H1 (cell line): ENCODE results near the gene KATNA1. TPM values are rescaled to one million over a fixed set of nuclear protein-coding genes. Genes with fewer than 3 reads are reported as not detected.

ENCODE experiments used
- ATF2 ChIP-seq: IDR thresholded peaks from 2 replicates; pipeline ENCODE4 v1.6.1; 2012; ENCODE audit warnings: low read length, inconsistent platforms
- ATF3 ChIP-seq: IDR thresholded peaks from 2 replicates; pipeline ENCODE4 v1.6.1; 2011; ENCODE audit warnings: low read depth, mild to moderate bottlenecking, low read length; ENCODE audit not compliant: insufficient read depth
- CBX5 ChIP-seq: fragments of 300-800, 300-1000 bp; sonication (generic); IDR thresholded peaks from 2 replicates; pipeline ENCODE4 v1.7.1; 2016; ENCODE audit warnings: antibody characterized with exemption, low read length, low read depth
- CBX8 ChIP-seq: fragments of 300-800, 300-1000 bp; sonication (generic); IDR thresholded peaks from 2 replicates; pipeline ENCODE4 v1.7.1; 2016; ENCODE audit warnings: low read depth, low read length, borderline replicate concordance
- CHD7 ChIP-seq: fragments of 300-600 bp; sonication (generic); IDR thresholded peaks from 2 replicates; pipeline ENCODE4 v1.7.1; 2012; ENCODE audit warnings: low read length, moderate library complexity, mild to moderate bottlenecking, inconsistent platforms; ENCODE audit not compliant: insufficient replicate concordance
- JUN ChIP-seq: IDR thresholded peaks from 2 replicates; pipeline ENCODE4 v1.6.1; 2011; ENCODE audit warnings: low read depth, mild to moderate bottlenecking, improper control_type of control experiment, low read length
- KDM1A ChIP-seq: fragments of 200-600, 300-600 bp; sonication (generic); IDR thresholded peaks from 2 replicates; pipeline ENCODE4 v1.7.1; 2016; ENCODE audit warnings: mild to moderate bottlenecking, low read length, borderline replicate concordance
- KDM5A ChIP-seq: fragments of 200-600 bp; IDR thresholded peaks from 2 replicates; pipeline ENCODE4 v1.7.1; 2012; ENCODE audit warnings: mild to moderate bottlenecking, low read length, inconsistent platforms, mixed read lengths
- NRF1 ChIP-seq: IDR thresholded peaks from 2 replicates; pipeline ENCODE4 v1.6.1; 2011; ENCODE audit warnings: mild to moderate bottlenecking, low read depth, low read length, improper control_type of control experiment
- POLR2AphosphoS5 ChIP-seq: IDR thresholded peaks from 2 replicates; pipeline ENCODE4 v1.6.1; 2011; ENCODE audit warnings: low read depth, low read length
- polyA plus RNA-seq, 7 experiments: library from polyadenylated mRNA; depleted of rRNA in 3 of 7; stranded (reverse) in 5 of 7; unstranded in 2 of 7; fragments of >200 nt in 5 of 7; fragments of 200-250 nt in 2 of 7; gene quantifications; 1 replicate in 5 of 7; 2 replicates in 1 of 7; 4 replicates in 1 of 7; pipeline versions ENCODE4 v1.2.1 to v1.2.3, GENCODE V29; 2011 to 2013; ENCODE audit warnings: missing spikeins in 2 of 7, mixed read lengths in 2 of 7
- total RNA-seq: library from RNA; stranded (reverse); fragmentation: NEBNext Ultra II Directional; extraction: Animal tissue kit (Norgen Biotek cat#: 25700); gene quantifications from 2 replicates; pipeline ENCODE4 v1.2.1, GENCODE V29; 2021

The KATNA1 gene
- total and polyA plus RNA-seq, 2 of the 8 experiments (the other 6 are each of a cell fraction or from before 2014, with no cell fraction given) = 7.6 to 20.3 TPM

GRCh38 chr6:149657441-149657840 is 8.9 kb upstream of the KATNA1 start (continued):
- TF ChIP-seq CHD7 (no peak), ATF2 (no peak), JUN (no peak), CBX5 (no peak), KDM5A (no peak), ATF3 (no peak), CBX8 (no peak), KDM1A (no peak), NRF1 (no peak), POLR2AphosphoS5 (no peak)
